GM12891 (cell line): ENCODE data around the gene LGALS9B.
"Not testable (repeated sequence)": the region's sequence is repeated elsewhere in the genome, so short reads cannot be mapped to it uniquely, and the experiment has no call there.

Source experiments
- DNase-seq: peaks from one replicate; pipeline ENCODE4 v3.0.0; 2011; ENCODE audit warnings: low spot score; ENCODE audit not compliant: insufficient read length
- FAIRE-seq: peaks from 2 replicates; lab custom pipeline; 2011; peaks lifted over from hg19 to GRCh38; lab: Jason Lieb, UNC

LGALS9B gene

GRCh38 chr17:20433382-20433781, 34.0 kb downstream of the LGALS9B start:
- not testable (repeated sequence) for FAIRE-seq

DNA sequence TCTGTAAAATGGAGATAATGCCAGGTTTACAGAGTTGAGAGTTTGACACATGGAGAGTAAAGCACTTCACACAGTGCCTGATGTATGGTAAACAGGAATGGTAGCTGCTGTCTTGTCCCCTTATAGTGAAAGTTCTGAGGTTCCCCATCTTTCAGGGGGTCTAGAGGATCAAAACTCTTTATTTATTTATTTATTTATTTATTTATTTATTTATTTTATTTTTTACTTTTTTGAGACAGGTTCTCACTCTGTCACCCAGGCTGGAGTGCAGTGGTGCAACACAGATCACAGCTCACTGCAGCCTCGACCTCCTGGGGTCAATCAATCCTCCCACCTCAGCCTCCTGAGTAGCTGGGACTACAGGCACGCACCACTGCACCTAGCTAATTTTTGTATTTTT, 40.1 kb downstream of the LGALS9B start:
- FAIRE-seq: not testable (repeated sequence)

More at GRCh38 chr17:20433382-20433781, 34.0 kb downstream of the LGALS9B start:
- DNase-seq: not testable (repeated sequence)

GRCh38 chr17:20422826-20423225, 44.5 kb downstream of the LGALS9B start:
- DNase-seq, FAIRE-seq: not testable (repeated sequence)

More for the DNA sequence above, 40.1 kb downstream of the LGALS9B start:
- not testable (repeated sequence) for DNase-seq

GRCh38 chr17:20418838-20419237, 48.5 kb downstream of the LGALS9B start:
- FAIRE-seq, DNase-seq: not testable (repeated sequence)

GRCh38 chr17:20417492-20418080, 49.8 kb downstream of the LGALS9B start:
- not testable (repeated sequence) for DNase-seq, FAIRE-seq

DNA sequence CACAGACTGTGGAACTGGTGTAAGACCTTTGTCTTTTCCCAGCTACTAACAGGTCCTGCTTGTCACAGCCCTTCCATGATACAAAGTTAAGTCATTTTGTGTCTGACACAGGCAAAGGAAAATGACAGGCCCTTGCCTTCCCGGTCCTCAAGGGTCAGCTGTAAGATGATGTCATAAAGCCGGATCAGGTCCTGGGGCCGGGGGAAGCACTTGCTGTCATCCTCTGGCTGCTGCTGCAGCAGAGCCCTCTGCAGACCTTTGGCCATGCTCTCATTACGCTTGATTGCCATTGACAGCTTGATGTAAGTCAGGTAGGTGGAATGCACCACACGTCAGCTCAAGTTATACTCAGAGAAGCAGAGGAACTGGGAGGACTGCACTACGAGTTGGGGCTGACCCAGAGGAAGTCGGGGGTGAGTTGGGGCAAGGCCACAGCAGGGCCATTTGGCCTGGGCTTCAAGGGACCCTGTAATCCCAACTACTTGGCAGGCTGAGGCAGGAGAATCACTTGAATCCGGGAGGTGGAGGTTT, 50.9 kb downstream of the LGALS9B start:
- not testable (repeated sequence) for FAIRE-seq, DNase-seq

DNA sequence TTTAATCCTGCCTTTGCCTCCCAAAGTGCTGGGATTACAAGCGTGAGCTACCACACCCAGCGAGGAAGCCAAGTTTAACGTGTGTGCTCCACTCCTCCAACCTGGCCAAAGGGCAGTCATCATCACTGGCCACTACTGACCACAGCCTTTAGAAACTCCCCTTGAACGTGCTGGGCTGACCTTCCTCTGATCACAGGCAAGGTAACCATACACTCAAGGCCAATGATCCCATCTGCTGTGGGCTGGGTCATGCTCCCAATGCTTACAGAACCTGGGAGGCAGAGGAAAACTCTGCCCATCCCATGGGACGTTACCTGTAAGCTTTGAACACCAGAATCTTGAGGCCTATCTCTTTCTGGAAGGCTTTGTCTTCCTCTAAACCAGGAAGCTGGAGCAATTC, 51.9 kb downstream of the LGALS9B start:
- not testable (repeated sequence) for DNase-seq, FAIRE-seq

GRCh38 chr17:20401306-20402022, 65.9 kb downstream of the LGALS9B start:
- not testable (repeated sequence) for FAIRE-seq, DNase-seq

GRCh38 chr17:20400559-20401305, 66.6 kb downstream of the LGALS9B start:
- not testable (repeated sequence) for FAIRE-seq, DNase-seq
